Measurements from ENCODE around the gene SMYD2.

The SMYD2 gene

GRCh38 chr1:214289574-214290272, 8.8 kb downstream of the SMYD2 start:
- Histone ChIP-seq H2AFZ (ENCODE audit: low read depth, low read length) (no peak overlapping the region), H3K9me3 (ENCODE audit: insufficient read depth, low read length, severe bottlenecking) (no peaks in the 10 kb centered on the region), H3K4me1 (ENCODE audit: insufficient read depth, low read length) (0 out of 2 replicates have a peak, but pooled peaks cover 5% of the 10 kb centered on the region), H3K9ac (ENCODE audit: low read depth, low read length) (no peak overlapping the region), H3K27ac (ENCODE audit: low read length) (no peak overlapping the region), H3K27me3 (ENCODE audit: insufficient read depth, low read length, poor library complexity) (no peaks in the 10 kb centered on the region), H3K79me2 (ENCODE audit: insufficient read depth, low read length) (peaks cover 66% of the 10 kb centered on the region), H3K4me3 (ENCODE audit: low read depth in 1 of 2, low read length in 2 of 2) (no peak overlapping the region), H3K4me2 (ENCODE audit: insufficient read depth, low read length) (no peak overlapping the region), H3K36me3 (ENCODE audit: insufficient read depth, low read length) (peaks cover 7% of the 10 kb centered on the region; the same call in 1 of the 2 replicates), H4K20me1 (ENCODE audit: insufficient read depth, low read length) (no peaks in the 10 kb centered on the region; the same call in 1 of the 2 replicates)
- TF ChIP-seq, protein P1, sequence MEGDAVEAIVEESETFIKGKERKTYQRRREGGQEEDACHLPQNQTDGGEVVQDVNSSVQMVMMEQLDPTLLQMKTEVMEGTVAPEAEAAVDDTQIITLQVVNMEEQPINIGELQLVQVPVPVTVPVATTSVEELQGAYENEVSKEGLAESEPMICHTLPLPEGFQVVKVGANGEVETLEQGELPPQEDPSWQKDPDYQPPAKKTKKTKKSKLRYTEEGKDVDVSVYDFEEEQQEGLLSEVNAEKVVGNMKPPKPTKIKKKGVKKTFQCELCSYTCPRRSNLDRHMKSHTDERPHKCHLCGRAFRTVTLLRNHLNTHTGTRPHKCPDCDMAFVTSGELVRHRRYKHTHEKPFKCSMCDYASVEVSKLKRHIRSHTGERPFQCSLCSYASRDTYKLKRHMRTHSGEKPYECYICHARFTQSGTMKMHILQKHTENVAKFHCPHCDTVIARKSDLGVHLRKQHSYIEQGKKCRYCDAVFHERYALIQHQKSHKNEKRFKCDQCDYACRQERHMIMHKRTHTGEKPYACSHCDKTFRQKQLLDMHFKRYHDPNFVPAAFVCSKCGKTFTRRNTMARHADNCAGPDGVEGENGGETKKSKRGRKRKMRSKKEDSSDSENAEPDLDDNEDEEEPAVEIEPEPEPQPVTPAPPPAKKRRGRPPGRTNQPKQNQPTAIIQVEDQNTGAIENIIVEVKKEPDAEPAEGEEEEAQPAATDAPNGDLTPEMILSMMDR (IDR thresholded peaks at IDR 0.05; ENCODE audit: borderline replicate concordance, extremely low read depth, low read length, poor library complexity, severe bottlenecking) = no peak
- ATAC-seq (ENCODE audit: insufficient read depth, low read depth) (no peak), DNase-seq (no peak)

- Histone ChIP-seq H3K27me3 (ENCODE audit: insufficient read depth, low read length, poor library complexity) (no peaks in the 10 kb centered on the region), H4K20me1 (ENCODE audit: insufficient read depth, low read length) (no peaks in the 10 kb centered on the region; the same call in 1 of the 2 replicates), H3K27ac (ENCODE audit: low read length) (no peak overlapping the region), H3K4me1 (ENCODE audit: insufficient read depth, low read length) (0 out of 2 replicates have a peak, but pooled peaks cover 5% of the 10 kb centered on the region), H3K36me3 (ENCODE audit: insufficient read depth, low read length) (peaks cover 7% of the 10 kb centered on the region; the same call in 1 of the 2 replicates), H3K9ac (ENCODE audit: low read depth, low read length) (no peak overlapping the region), H3K79me2 (ENCODE audit: insufficient read depth, low read length) (peaks cover 63% of the 10 kb centered on the region), H3K4me3 (ENCODE audit: low read depth in 1 of 2, low read length in 2 of 2) (no peak overlapping the region), H3K9me3 (ENCODE audit: insufficient read depth, low read length, severe bottlenecking) (no peaks in the 10 kb centered on the region), H3K4me2 (ENCODE audit: insufficient read depth, low read length) (no peak overlapping the region), H2AFZ (ENCODE audit: low read depth, low read length) (no peak overlapping the region)
- TF ChIP-seq, protein P1 (IDR thresholded peaks at IDR 0.05; ENCODE audit: borderline replicate concordance, extremely low read depth, low read length, poor library complexity, severe bottlenecking) = no peak
- no peak for TF ChIP-seq EZH2 (IDR thresholded peaks at IDR 0.05; ENCODE audit: borderline replicate concordance, low read depth, low read length, severe bottlenecking)
- ATAC-seq (ENCODE audit: insufficient read depth, low read depth) (no peak), DNase-seq (no peak)
Measured at GRCh38 chr1:214290424-214291037, 9.6 kb downstream of the SMYD2 start.

- Histone ChIP-seq H3K27ac (ENCODE audit: low read length) (no peak overlapping the region), H3K9ac (ENCODE audit: low read depth, low read length) (no peak overlapping the region), H3K36me3 (ENCODE audit: insufficient read depth, low read length) (peaks cover 7% of the 10 kb centered on the region; the same call in 1 of the 2 replicates), H3K79me2 (ENCODE audit: insufficient read depth, low read length) (peaks cover 50% of the 10 kb centered on the region), H3K27me3 (ENCODE audit: insufficient read depth, low read length, poor library complexity) (no peaks in the 10 kb centered on the region), H3K4me3 (ENCODE audit: low read depth in 1 of 2, low read length in 2 of 2) (no peak overlapping the region), H3K9me3 (ENCODE audit: insufficient read depth, low read length, severe bottlenecking) (no peaks in the 10 kb centered on the region), H3K4me1 (ENCODE audit: insufficient read depth, low read length) (no peaks in the 10 kb centered on the region), H4K20me1 (ENCODE audit: insufficient read depth, low read length) (peaks cover 3% of the 10 kb centered on the region; the same call in 1 of the 2 replicates), H3K4me2 (ENCODE audit: insufficient read depth, low read length) (no peak overlapping the region), H2AFZ (ENCODE audit: low read depth, low read length) (no peak overlapping the region)
- no peak for TF ChIP-seq EZH2 (IDR thresholded peaks at IDR 0.05; ENCODE audit: borderline replicate concordance, low read depth, low read length, severe bottlenecking)
- TF ChIP-seq, protein P1 (IDR thresholded peaks at IDR 0.05; ENCODE audit: borderline replicate concordance, extremely low read depth, low read length, poor library complexity, severe bottlenecking) = no peak
- ATAC-seq (ENCODE audit: insufficient read depth, low read depth) = no peak
- no peak for DNase-seq
Measured at GRCh38 chr1:214292322-214292721, 11.4 kb downstream of the SMYD2 start.

Data from DND-41 (cell line).